Panc1 (cell line): ENCODE data around the gene ESRRA.

Experiments
- POLR2AphosphoS5 ChIP-seq: IDR thresholded peaks from 2 replicates; pipeline ENCODE4 v1.6.1; 2012; ENCODE audit warnings: mild to moderate bottlenecking, low read depth, low read length, moderate library complexity
- TF ChIP-seq, protein P1 (sequence below): fragments of 450-650 bp; IDR thresholded peaks from 2 replicates; pipeline ENCODE4 v1.5.1; 2017; ENCODE audit warnings: mild to moderate bottlenecking

DNA sequence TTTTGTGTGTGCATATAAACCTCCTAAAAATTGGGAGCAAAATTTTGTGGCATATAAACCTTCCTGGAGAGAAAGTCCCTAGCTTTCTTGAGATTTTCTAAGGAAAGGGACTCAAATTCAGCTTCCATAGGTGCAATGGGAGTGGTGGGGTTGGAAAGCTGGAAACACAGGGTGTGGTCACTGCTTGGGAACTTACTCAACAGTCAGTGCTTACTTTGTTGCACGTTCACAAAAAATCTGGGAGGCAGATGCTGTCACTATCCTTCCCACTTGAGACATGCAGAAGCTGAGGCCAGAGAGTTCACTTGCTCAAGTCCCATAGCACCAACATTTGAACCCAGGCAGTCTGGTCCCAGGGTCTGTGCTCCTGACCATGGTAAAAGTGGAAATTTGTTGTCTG, 9.1 kb upstream of the ESRRA start:
- TF ChIP-seq, protein P1, sequence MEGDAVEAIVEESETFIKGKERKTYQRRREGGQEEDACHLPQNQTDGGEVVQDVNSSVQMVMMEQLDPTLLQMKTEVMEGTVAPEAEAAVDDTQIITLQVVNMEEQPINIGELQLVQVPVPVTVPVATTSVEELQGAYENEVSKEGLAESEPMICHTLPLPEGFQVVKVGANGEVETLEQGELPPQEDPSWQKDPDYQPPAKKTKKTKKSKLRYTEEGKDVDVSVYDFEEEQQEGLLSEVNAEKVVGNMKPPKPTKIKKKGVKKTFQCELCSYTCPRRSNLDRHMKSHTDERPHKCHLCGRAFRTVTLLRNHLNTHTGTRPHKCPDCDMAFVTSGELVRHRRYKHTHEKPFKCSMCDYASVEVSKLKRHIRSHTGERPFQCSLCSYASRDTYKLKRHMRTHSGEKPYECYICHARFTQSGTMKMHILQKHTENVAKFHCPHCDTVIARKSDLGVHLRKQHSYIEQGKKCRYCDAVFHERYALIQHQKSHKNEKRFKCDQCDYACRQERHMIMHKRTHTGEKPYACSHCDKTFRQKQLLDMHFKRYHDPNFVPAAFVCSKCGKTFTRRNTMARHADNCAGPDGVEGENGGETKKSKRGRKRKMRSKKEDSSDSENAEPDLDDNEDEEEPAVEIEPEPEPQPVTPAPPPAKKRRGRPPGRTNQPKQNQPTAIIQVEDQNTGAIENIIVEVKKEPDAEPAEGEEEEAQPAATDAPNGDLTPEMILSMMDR = no peak
- no peak for TF ChIP-seq POLR2AphosphoS5
